GM21367 (cell line): ENCODE measurements around the gene IQCK.
"Not testable (repeated sequence)": the region's sequence is repeated elsewhere in the genome, so short reads cannot be mapped to it uniquely, and the experiment has no call there.

Experiments
- ATAC-seq: cut with Tn5 transposase; IDR thresholded peaks from one replicate; pipeline ENCODE4 v1.9.1; 2021; ENCODE audit not compliant: unreplicated experiment

Gene IQCK

GRCh38 chr16:19715566-19715965, 2.5 kb upstream of the IQCK start:
- no peak for ATAC-seq

GRCh38 chr16:19716183-19716582, 1.9 kb upstream of the IQCK start:
- no peak for ATAC-seq

DNA sequence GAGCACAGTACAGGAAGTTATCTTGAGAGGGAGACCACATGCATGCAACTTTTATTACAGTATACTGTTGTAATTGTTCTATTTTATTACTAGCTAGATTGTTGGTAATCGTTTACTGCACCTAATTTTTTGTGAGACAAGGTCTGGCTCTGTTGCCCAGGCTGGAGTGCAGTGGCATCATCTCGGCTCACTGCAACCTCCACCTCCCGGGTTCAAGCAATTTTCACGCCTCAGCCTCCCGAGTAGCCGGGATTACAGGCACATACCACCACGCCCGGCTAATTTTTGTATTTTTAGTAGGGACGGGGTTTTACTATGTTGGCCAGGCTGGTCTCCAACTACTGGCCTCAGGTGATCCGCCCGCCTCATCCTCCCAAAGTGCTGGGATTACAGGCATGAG, 1.3 kb upstream of the IQCK start:
- not testable (repeated sequence) for ATAC-seq

DNA sequence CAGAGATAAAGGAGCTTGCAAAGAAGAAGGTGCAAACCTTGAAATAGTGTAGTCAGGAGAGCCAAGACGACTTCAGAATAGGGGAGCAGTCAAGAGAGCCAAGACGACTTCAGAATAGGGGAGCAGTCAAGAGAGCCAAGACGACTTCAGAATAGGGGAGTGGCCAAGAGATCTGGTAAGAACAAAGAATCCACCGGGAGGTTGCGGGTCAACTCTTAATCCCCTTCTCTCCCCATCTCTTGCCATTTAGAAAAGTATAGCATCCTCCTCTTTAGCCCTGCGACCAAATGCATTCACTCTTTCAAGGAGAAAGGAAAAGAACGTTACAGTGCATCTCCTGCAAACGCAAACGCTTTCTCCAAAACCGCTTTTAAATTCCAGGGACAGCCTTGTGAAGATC, 757 bp upstream of the IQCK start:
- ATAC-seq: no peak

DNA sequence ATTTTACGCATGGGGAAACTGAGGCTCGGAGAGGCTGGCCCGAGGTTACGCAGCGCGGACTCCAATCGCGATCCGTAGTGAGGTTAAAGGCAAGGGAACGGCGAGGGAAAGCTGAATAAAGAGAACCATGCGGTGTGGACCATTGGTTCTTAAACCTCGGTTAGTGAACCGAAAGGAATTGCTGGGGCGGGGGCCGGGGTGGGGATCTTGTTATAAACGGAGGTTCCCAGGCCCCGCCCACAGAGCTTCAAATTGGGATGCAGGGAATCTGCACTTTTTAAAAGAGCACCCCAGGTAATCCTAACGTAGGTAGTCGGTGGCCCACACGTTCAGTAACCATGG, 524 bp downstream of the IQCK start:
- no peak for ATAC-seq

- no peak for ATAC-seq
Observed at GRCh38 chr16:19722269-19722952, 4.3 kb downstream of the IQCK start.

DNA sequence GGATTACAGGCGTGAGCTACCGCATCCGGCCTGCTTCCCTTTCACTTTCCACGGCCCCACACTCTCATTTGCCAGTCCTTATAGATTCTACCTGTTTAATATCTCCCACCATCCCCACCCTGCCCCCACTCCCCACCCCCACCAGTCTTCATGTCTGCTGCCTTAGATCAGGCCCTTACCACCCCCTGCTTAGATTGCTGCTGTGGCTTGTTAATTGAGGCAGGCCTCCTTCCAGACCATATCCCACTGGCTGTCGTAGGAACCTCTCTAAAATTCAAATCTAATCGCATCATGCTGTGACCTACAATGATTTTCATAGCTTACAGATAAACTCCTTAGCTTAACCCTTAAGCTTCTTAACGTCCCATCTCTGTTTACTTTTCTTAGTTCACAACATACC, 4.9 kb downstream of the IQCK start:
- no peak for ATAC-seq

GRCh38 chr16:19728636-19728965, 10.5 kb downstream of the IQCK start:
- ATAC-seq: no peak

DNA sequence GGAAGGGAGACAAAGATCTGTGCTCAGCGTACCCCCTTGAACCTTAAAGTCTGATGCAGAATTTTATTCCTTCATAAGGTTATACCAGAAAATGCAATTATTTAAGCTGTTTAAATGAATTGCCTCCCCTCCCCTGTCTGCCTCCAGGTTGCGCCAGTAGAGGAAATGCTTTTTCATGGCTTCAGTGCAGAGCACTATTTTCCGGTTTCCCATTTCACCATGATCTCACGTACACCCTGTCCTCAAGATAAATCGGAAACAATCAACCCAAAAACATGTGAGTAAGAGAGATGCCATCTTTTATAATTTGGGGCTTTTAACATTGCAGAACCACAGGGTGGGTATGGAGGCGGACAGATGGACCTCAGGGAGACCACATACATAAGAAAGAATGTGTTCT, 15.5 kb downstream of the IQCK start:
- ATAC-seq: no peak

- no peak for ATAC-seq
Observed at GRCh38 chr16:19735074-19735867, 17.2 kb downstream of the IQCK start.

DNA sequence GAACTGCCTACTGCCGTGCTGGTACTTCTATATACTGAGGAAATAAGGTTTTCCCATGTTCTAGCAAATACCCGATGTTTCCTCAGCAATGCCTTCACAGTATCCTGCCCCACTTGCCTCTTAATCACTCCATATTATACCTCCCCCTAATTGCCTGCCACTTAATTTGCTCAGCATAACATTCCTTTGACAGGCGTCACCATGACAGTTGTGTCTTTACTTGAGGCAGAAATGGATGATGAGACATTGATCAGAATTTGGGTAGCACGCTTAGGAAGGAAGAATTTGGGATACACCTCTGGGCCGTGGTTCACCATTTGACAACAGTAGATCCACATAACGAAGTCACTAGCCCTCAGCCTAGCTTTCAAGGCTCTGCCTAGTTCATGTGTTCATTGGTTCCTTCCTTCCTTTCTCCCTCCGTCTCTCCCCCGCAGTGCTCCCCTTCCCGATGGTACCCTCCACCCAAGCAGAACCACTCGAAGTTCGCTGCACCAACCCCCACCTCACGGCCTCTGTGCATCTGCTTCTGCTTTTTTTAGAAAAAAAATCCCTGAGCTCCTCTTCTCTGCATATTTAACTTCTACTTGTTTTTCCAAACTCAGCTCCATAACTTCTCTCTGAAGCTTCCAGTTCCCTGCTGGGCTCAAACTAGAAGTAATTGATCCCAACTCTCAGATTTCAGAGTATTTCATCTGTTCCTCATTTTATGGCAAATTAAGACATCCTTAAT, 19.4 kb downstream of the IQCK start:
- no peak for ATAC-seq

- no peak for ATAC-seq
Observed at GRCh38 chr16:19741354-19741753, 23.3 kb downstream of the IQCK start.

DNA sequence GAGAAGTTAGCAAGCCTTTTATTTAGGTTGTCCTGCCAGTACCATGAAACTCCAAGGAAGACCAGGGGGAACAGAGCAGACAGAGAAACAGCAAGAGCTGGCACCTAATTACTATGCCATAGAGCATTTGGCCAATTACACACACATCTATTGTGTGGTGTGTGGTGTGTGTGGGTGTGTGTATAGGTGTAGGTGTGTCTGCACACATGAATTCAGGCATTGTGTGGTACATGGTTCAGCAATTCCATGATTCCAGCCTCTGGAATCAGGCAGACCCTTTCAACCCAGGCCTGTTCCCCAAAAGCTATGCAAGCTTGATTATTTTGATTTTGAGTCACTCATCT, 25.7 kb downstream of the IQCK start:
- no peak for ATAC-seq

DNA sequence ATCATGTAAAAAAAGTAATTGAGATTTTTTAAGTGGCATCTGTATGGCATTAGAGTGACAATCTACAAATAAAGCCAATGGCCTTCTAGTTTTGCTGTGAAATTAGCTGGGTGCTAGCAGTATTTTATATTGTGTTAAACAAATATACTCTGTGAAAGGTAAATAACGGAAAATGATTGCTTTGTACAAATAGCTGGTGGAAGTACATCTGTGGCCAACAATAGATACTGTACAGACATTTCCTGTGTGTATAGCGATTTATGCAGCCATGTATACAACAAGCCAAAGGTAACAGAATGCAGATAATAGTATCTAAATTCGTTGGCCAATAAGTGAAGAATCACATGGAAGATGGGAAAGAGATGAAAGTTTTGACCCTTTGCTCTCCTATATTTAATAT, 26.6 kb downstream of the IQCK start:
- ATAC-seq: no peak

DNA sequence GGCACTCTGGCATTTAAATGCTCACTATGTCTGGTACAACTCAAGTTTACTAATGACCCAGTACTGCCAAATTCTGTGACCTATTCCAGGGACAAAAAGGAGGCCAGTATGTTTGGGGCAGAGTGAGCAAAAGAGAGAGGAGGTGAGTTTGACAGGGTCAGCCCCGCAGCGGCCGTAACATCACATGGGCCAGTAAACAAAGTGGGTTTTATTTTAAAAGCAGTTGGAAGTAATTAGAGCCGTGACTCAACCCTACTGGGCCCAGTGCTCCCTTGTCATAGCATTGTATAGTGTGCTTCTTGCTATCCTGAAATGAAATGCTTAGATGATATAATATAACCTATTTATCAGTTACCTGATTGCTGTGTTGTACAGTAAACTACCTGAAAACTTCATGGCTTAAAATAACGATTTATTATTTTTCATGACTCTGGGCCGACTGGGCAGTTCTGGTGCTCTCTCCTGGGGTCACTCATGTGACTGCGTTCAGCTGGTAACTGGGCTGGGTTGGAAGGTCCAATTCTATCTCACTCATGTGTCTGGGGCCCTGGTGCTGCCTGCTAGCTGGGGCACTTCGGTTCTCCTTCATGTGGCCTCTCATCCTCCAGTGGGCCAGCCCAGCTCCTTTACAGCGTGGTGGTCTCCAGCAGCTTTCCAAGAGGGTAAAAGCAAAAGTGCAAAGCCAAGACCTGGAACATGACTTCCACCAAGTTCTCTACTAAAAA, 27.4 kb downstream of the IQCK start:
- no peak for ATAC-seq

- ATAC-seq: no peak
Observed at GRCh38 chr16:19746561-19746960, 28.5 kb downstream of the IQCK start.

- ATAC-seq: no peak
Observed at GRCh38 chr16:19748389-19749168, 30.5 kb downstream of the IQCK start.

- no peak for ATAC-seq
Observed at GRCh38 chr16:19749571-19750080, 31.6 kb downstream of the IQCK start.

GRCh38 chr16:19751478-19752385, 33.7 kb downstream of the IQCK start:
- no peak for ATAC-seq
